Lower leg skin (tissue), 3 donors: Measurements from ENCODE around the gene ARHGAP24.

Experiments used
- CTCF ChIP-seq, 3 donors: fragments of 450-650 bp; IDR thresholded peaks; one replicate each; pipeline ENCODE4 v1.5.1; 2016; ENCODE audit warnings: antibody characterized with exemption in 3 of 3, mild to moderate bottlenecking in 3 of 3, moderate library complexity in 2 of 3
- POLR2A ChIP-seq, 2 donors: fragments of 450-650 bp; IDR thresholded peaks; one replicate each; pipeline ENCODE4 v1.6.1; 2016 to 2017; ENCODE audit warnings: antibody characterized with exemption in 2 of 2, mild to moderate bottlenecking in 1 of 2, moderate library complexity in 1 of 2

DNA sequence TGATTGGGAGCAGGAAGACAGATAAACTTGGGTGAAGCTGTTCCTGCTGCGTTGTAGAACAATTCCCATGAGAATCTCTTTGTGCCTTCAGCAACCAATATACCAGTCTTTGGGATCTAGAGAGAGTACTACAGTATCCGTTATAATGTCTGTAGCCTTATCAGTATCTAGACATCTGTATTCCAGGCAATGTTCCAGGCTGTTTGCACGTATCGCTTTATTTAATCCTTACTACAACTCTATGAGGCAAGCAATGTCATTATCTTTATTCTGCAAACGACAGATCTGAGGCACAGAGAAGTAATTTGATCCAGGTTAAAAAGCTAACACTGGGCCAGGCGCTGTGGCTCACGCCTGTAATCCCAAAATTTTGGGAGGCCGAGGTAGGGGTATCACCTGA is 251.6 kb downstream of the ARHGAP24 start:
- TF ChIP-seq CTCF (IDR thresholded peaks at IDR 0.05) (no peak), POLR2A (IDR thresholded peaks at IDR 0.05) (no peak)
